ENCODE results near the gene CYFIP2.

GRCh38 chr5:157300564-157300963 is 34.6 kb downstream of the CYFIP2 start:
- no peak for TF ChIP-seq CTCF (IDR thresholded peaks at IDR 0.05)
- TF ChIP-seq POLR2A (IDR thresholded peaks at IDR 0.05) = no peak

All from Peyer's patch (tissue), 4 donors.